Sigmoid colon (tissue), 4 donors: ENCODE measurements around the gene FBXO30.

Experiments
- EP300 ChIP-seq, 4 donors: sonication (generic); formaldehyde crosslinking; IDR thresholded peaks; one replicate each; pipeline ENCODE4 v1.6.1; 2017; ENCODE audit warnings: antibody characterized with exemption in 4 of 4
- POLR2AphosphoS5 ChIP-seq, 4 donors: sonication (generic); formaldehyde crosslinking; IDR thresholded peaks; one replicate each; pipeline ENCODE4 v1.6.1; 2017; ENCODE audit warnings: antibody characterized with exemption in 4 of 4
- TF ChIP-seq, protein P1 (sequence below), 4 experiments: fragments of 450-650 bp in 3 of 4; fragments of 200-600 bp in 1 of 4; IDR thresholded peaks; one replicate each; pipeline ENCODE4 v1.5.1; 2016 to 2019; ENCODE audit warnings: antibody characterized with exemption in 4 of 4, mild to moderate bottlenecking in 3 of 4, moderate library complexity in 2 of 4

DNA sequence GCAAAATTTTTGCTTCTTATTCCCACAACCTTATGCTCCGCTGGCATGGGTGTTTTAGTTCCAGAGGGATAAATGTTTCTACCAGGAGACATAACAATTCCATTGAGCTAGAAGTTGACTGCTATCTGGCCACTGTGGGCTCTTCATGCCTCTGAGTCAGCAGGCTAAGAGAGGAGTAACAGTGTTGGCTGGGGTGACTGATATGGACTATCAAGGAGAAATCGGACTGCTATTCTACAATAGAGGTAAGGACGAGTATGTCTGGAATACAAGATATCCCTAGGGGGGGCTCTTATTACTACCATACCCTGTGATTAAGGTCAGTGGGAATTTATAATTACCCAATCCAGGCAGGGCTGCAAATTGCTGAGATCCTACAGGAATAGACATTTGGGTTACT lies 26.9 kb downstream of the FBXO30 start:
- TF ChIP-seq, protein P1, sequence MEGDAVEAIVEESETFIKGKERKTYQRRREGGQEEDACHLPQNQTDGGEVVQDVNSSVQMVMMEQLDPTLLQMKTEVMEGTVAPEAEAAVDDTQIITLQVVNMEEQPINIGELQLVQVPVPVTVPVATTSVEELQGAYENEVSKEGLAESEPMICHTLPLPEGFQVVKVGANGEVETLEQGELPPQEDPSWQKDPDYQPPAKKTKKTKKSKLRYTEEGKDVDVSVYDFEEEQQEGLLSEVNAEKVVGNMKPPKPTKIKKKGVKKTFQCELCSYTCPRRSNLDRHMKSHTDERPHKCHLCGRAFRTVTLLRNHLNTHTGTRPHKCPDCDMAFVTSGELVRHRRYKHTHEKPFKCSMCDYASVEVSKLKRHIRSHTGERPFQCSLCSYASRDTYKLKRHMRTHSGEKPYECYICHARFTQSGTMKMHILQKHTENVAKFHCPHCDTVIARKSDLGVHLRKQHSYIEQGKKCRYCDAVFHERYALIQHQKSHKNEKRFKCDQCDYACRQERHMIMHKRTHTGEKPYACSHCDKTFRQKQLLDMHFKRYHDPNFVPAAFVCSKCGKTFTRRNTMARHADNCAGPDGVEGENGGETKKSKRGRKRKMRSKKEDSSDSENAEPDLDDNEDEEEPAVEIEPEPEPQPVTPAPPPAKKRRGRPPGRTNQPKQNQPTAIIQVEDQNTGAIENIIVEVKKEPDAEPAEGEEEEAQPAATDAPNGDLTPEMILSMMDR (IDR thresholded peaks at IDR 0.05): no peak
- TF ChIP-seq POLR2AphosphoS5 (IDR thresholded peaks at IDR 0.05) (no peak), EP300 (IDR thresholded peaks at IDR 0.05) (no peak)
